Prostate gland (tissue), 2 donors: Measurements from ENCODE around the gene CX3CL1.

Experiments
- CTCF ChIP-seq, 4 experiments: fragments of 200-600 bp in 2 of 4; fragments of 450-650 bp in 2 of 4; sonication (generic) in 2 of 4; IDR thresholded peaks; 1 replicate in 3 of 4; 2 replicates in 1 of 4; pipeline ENCODE4 v1.5.1; 2016 to 2019; ENCODE audit warnings: antibody characterized with exemption in 4 of 4, mild to moderate bottlenecking in 2 of 4, moderate library complexity in 2 of 4
- POLR2A ChIP-seq: fragments of 450-650 bp; IDR thresholded peaks from one replicate; pipeline ENCODE4 v1.6.1; 2016; ENCODE audit warnings: antibody characterized with exemption, mild to moderate bottlenecking
- POLR2AphosphoS5 ChIP-seq: sonication (generic); formaldehyde crosslinking; IDR thresholded peaks from one replicate; pipeline ENCODE4 v1.6.1; 2017; ENCODE audit warnings: antibody characterized with exemption

GRCh38 chr16:57356547-57356946 is 15.7 kb upstream of the CX3CL1 start:
- TF ChIP-seq CTCF (IDR thresholded peaks at IDR 0.05) (no peak), POLR2A (no peak), POLR2AphosphoS5 (no peak)
